WI38 (cell line): Measurements from ENCODE around the gene OPCML.

Experiments
- H3K4me3 ChIP-seq: 2 replicates; pipeline ENCODE4 v1.5.1; 2011; ENCODE audit warnings: low read depth, mild to moderate bottlenecking, control low read depth, low read length
- CTCF ChIP-seq: IDR thresholded peaks from 2 replicates; pipeline ENCODE4 v1.5.1; 2012; ENCODE audit warnings: low read depth, mild to moderate bottlenecking, control low read depth, low read length

OPCML gene

GRCh38 chr11:132751516-132752250 is 780.6 kb downstream of the OPCML start:
- no peak for TF ChIP-seq CTCF
- H3K4me3 ChIP-seq = no peak overlapping the region

- H3K4me3 ChIP-seq = no peak overlapping the region
- no peak for TF ChIP-seq CTCF
Observed at GRCh38 chr11:132746305-132746704, 786.0 kb downstream of the OPCML start.

GRCh38 chr11:132745306-132745705 is 787.0 kb downstream of the OPCML start:
- H3K4me3 ChIP-seq = no peak overlapping the region
- no peak for TF ChIP-seq CTCF

GRCh38 chr11:132744771-132745170 is 787.5 kb downstream of the OPCML start:
- TF ChIP-seq CTCF = no peak
- no peak overlapping the region for H3K4me3 ChIP-seq

- H3K4me3 ChIP-seq = no peak overlapping the region
- TF ChIP-seq CTCF = no peak
Observed at GRCh38 chr11:132743601-132744000, 788.7 kb downstream of the OPCML start.

- no peak overlapping the region for H3K4me3 ChIP-seq
- no peak for TF ChIP-seq CTCF
Observed at GRCh38 chr11:132742929-132743328, 789.4 kb downstream of the OPCML start.

GRCh38 chr11:132734217-132734616 is 798.1 kb downstream of the OPCML start:
- no peak for TF ChIP-seq CTCF
- no peak overlapping the region for H3K4me3 ChIP-seq
